Neural progenitor cell (in vitro differentiated cells): ENCODE measurements around the gene CEP120.

Experiments used
- EZH2 ChIP-seq: fragments of 200-600 bp; sonication (generic); IDR thresholded peaks from 2 replicates; pipeline ENCODE4 v1.6.1; 2017; ENCODE audit warnings: antibody characterized with exemption, mild to moderate bottlenecking, moderate library complexity
- EZH2phosphoT487 ChIP-seq: fragments of 200-600 bp; sonication (generic); IDR thresholded peaks from 2 replicates; pipeline ENCODE4 v1.6.1; 2017; ENCODE audit warnings: antibody characterized with exemption
- TF ChIP-seq, protein P1 (sequence below): fragments of 200-600 bp; sonication (generic); IDR thresholded peaks from 2 replicates; pipeline ENCODE4 v1.5.1; 2017; ENCODE audit warnings: antibody characterized with exemption, mild to moderate bottlenecking

DNA sequence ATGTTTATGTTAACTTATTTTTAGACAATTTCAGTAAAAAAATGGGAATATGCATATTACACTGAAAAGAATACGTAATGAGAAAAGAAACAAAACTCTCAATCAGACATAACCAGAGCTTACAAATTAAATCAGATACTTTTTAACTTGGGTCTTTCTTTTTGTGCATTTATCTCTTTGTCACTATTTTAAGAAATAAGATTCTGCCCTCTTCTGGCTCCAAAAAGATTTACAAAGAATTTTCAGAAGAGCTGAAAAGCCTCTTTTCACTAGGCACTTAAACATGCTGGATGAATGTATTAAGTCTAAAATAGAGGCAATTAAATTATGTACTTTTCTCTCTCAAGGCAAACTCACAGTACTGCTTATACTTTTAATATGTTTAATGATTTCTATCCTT is 55.5 kb downstream of the CEP120 start:
- TF ChIP-seq, protein P1, sequence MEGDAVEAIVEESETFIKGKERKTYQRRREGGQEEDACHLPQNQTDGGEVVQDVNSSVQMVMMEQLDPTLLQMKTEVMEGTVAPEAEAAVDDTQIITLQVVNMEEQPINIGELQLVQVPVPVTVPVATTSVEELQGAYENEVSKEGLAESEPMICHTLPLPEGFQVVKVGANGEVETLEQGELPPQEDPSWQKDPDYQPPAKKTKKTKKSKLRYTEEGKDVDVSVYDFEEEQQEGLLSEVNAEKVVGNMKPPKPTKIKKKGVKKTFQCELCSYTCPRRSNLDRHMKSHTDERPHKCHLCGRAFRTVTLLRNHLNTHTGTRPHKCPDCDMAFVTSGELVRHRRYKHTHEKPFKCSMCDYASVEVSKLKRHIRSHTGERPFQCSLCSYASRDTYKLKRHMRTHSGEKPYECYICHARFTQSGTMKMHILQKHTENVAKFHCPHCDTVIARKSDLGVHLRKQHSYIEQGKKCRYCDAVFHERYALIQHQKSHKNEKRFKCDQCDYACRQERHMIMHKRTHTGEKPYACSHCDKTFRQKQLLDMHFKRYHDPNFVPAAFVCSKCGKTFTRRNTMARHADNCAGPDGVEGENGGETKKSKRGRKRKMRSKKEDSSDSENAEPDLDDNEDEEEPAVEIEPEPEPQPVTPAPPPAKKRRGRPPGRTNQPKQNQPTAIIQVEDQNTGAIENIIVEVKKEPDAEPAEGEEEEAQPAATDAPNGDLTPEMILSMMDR = peak; percentile 48
- TF ChIP-seq EZH2 = no peak
- TF ChIP-seq EZH2phosphoT487 = no peak
